Measurements from ENCODE around the gene IFT80. TPM values are rescaled to one million over a fixed set of nuclear protein-coding genes. Genes with fewer than 3 reads are reported as not detected.
"Not testable (repeated sequence)": the region's sequence is repeated elsewhere in the genome, so short reads cannot be mapped to it uniquely, and the experiment has no call there.

The IFT80 gene
- polyA plus RNA-seq, 1 experiment = 43.5 TPM

GRCh38 chr3:160369784-160370183, 29.2 kb downstream of the IFT80 start:
- CTCF ChIA-PET = interaction anchor here (1.2 to 1.6 kb wide), 2 partner anchors 205 to 484 kb away, joined by 4 to 5 read pairs; no protein-coding TSS in a partner anchor
- Histone ChIP-seq H3K4me3 (ENCODE audit: low read depth, low read length) (no peak overlapping the region), H3K9me3 (ENCODE audit: control insufficient read depth, insufficient read depth, low read length) (no peaks in the 10 kb centered on the region), H3K27ac (ENCODE audit: low read depth, low read length) (no peak overlapping the region), H3K27me3 (ENCODE audit: control insufficient read depth, insufficient read depth, low read length) (no peaks in the 10 kb centered on the region)
- no peak for DNase-seq (ENCODE audit: low read depth, low spot score)
- TF ChIP-seq CTCF (IDR thresholded peaks at IDR 0.05; ENCODE audit: low read depth, low read length) = no peak
- POLR2A ChIA-PET = no interaction called here

GRCh38 chr3:160368804-160369203, 30.2 kb downstream of the IFT80 start:
- POLR2A ChIA-PET = no interaction called here
- Histone ChIP-seq H3K27ac (ENCODE audit: low read depth, low read length) (no peak overlapping the region), H3K27me3 (ENCODE audit: control insufficient read depth, insufficient read depth, low read length) (no peaks in the 10 kb centered on the region), H3K9me3 (ENCODE audit: control insufficient read depth, insufficient read depth, low read length) (no peaks in the 10 kb centered on the region), H3K4me3 (ENCODE audit: low read depth, low read length) (no peak overlapping the region)
- DNase-seq (ENCODE audit: low read depth, low spot score) = no peak
- no peak for TF ChIP-seq CTCF (IDR thresholded peaks at IDR 0.05; ENCODE audit: low read depth, low read length)
- CTCF ChIA-PET = interaction anchor here (0.5 to 1.6 kb wide), 3 partner anchors 33 to 483 kb away, joined by 3 to 5 read pairs (median 4); no protein-coding TSS in a partner anchor

- ChIA-PET CTCF (no interaction called here), POLR2A (no interaction called here)
- H3K27ac ChIP-seq (ENCODE audit: low read depth, low read length) = no peak overlapping the region
- H3K4me3 ChIP-seq (ENCODE audit: low read depth, low read length) = no peak overlapping the region
- DNase-seq (ENCODE audit: low read depth, low spot score) = no peak
- no peaks in the 10 kb centered on the region for H3K9me3 ChIP-seq (ENCODE audit: control insufficient read depth, insufficient read depth, low read length)
- H3K27me3 ChIP-seq (ENCODE audit: control insufficient read depth, insufficient read depth, low read length) = no peaks in the 10 kb centered on the region
- no peak for TF ChIP-seq CTCF (IDR thresholded peaks at IDR 0.05; ENCODE audit: low read depth, low read length)
Observed at GRCh38 chr3:160365869-160366522, 33.0 kb downstream of the IFT80 start.

- H3K27ac ChIP-seq (ENCODE audit: low read depth, low read length); H3K9me3 ChIP-seq (ENCODE audit: control insufficient read depth, insufficient read depth, low read length); H3K27me3 ChIP-seq (ENCODE audit: control insufficient read depth, insufficient read depth, low read length); H3K4me3 ChIP-seq (ENCODE audit: low read depth, low read length); CTCF ChIA-PET; DNase-seq (ENCODE audit: low read depth, low spot score); POLR2A ChIA-PET: not testable (repeated sequence)
Observed at GRCh38 chr3:160362896-160363295, 36.1 kb downstream of the IFT80 start.

GRCh38 chr3:160355826-160356225, 43.2 kb downstream of the IFT80 start:
- Histone ChIP-seq H3K27me3 (ENCODE audit: control insufficient read depth, insufficient read depth, low read length) (no peaks in the 10 kb centered on the region), H3K4me3 (ENCODE audit: low read depth, low read length) (no peak overlapping the region), H3K27ac (ENCODE audit: low read depth, low read length) (no peak overlapping the region), H3K9me3 (ENCODE audit: control insufficient read depth, insufficient read depth, low read length) (no peaks in the 10 kb centered on the region)
- ChIA-PET POLR2A (no interaction called here), CTCF (no interaction called here)
- DNase-seq (ENCODE audit: low read depth, low spot score) = no peak
- TF ChIP-seq CTCF (IDR thresholded peaks at IDR 0.05; ENCODE audit: low read depth, low read length) = no peak

Measured in AG04450 (cell line).